GM19025 (cell line): ENCODE measurements around the gene MUC15.
"Not testable (repeated sequence)": the region's sequence is repeated elsewhere in the genome, so short reads cannot be mapped to it uniquely, and the experiment has no call there.

Source experiments
- ATAC-seq: cut with Tn5 transposase; IDR thresholded peaks from one replicate; pipeline ENCODE4 v1.9.1; 2021; ENCODE audit warnings: mild to moderate bottlenecking, low read depth, moderate library complexity; ENCODE audit not compliant: unreplicated experiment

The MUC15 gene, protein sequence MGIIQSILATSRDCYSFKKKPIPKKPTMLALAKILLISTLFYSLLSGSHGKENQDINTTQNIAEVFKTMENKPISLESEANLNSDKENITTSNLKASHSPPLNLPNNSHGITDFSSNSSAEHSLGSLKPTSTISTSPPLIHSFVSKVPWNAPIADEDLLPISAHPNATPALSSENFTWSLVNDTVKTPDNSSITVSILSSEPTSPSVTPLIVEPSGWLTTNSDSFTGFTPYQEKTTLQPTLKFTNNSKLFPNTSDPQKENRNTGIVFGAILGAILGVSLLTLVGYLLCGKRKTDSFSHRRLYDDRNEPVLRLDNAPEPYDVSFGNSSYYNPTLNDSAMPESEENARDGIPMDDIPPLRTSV

DNA sequence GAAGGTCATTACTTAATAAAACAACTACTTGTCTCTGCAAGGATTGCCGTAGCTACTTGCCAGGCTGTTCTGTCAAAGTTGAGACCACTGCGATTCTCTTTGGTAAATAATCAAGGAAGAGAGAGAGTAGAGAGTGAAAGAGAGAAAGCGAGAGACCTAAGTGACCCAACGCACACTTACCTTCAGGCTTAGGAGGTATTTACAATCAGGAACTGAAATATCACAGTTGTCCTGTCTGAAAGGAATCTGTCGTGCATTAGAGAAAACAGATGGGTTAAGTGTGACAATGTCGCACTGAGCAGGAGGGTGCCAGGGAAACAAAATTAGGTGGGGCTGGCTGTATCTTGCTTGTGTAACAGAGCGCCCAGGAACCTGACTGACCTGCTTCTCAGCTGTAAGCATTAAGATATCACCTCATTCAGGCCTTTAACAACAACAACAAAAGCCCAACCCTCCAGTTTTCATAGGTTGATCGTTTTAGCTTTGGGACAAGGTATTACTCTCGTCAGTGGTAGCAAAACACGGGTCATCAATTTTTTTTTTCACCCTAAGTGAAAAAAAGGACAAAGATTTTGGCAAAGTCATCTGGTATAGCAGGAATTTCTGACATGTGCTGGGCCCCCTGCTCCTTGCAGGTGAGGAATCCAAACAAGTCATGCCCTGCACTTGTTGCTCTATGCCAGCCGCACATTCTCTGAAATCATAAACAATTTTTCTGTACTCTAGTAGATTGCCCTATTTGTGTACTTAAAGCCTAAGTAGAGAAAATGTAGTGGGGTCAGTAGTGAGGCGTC lies at the start of gene MUC15:
Gene MUC15, minus strand, starts transcription at position 403 of the 794 bp plus-strand sequence. CDS start 5,169 bp downstream, outside the sequence.
- no peak for ATAC-seq

DNA sequence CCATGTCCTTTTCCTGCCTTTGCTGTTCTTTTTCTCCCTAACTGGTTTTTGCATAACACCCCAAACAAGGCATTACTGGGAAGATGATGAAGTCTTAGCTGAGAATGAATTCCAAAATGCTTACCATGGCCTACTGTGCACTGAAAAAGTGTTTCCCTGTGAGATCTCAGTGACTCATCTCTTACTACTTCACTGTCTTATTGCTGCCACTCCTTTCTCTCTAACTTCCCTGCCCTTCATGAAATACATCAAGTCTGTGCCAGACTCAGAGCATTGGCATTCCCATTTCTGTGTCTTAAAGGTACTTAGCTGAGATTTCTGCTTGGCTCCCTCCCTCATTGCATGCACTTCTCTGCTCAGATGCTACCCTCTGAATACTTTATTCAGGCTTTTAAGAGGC lies 49.1 kb upstream of the MUC15 start:
- ATAC-seq, result no peak

DNA sequence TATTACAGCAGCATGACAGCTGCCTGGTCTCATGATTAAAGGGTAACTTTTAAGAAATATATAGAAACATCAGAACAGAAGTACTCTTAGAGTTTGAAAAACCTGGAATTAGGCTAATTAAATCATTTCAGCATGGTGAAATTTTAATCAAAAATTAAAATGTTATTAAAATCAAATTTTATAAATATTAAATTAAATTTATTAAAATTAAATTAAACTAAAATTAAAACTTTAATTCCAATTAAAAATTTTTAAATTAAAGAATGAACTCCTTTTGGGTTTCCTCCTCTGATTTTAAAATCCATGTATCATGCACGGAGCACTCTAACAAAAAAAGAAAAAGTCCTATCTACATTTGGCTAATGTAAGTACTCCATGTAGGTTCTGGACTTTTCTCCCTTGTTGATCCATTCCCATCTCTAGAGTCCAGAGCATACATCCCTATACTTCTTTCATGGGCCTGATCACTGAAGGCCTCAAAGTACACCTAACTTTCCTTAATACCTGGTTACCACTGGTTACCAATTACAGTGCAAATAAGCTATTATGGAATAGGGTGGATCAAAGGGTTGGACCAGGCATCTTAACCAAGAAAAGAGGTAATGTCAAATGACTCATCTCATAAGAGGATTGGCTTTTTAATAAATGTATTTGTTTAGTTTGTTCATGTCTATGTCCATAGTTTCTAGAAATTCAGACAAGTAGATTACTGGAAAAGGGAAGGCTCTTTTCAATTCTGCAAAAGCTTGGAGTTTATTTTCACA lies 48.4 kb upstream of the MUC15 start:
- ATAC-seq, result no peak

DNA sequence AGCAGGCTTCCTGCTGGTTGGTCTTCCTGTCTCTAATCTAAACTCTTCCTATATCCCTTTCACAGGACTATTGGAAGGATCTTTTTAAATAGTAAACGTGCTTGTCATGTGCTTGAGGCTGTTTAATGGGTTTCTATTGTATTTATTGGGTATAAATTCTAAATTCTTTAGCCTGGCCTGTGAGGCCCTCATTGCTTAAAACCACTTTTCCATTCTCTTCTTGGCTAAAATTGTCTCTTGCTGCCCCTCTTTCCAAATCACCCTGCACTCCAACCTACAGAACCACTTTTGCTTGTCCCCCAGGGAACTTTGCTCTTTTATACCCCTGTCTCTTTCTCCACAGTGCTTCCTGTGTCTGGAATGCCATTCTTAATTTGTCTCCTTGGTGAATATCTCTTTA lies 46.4 kb upstream of the MUC15 start:
- no peak for ATAC-seq

DNA sequence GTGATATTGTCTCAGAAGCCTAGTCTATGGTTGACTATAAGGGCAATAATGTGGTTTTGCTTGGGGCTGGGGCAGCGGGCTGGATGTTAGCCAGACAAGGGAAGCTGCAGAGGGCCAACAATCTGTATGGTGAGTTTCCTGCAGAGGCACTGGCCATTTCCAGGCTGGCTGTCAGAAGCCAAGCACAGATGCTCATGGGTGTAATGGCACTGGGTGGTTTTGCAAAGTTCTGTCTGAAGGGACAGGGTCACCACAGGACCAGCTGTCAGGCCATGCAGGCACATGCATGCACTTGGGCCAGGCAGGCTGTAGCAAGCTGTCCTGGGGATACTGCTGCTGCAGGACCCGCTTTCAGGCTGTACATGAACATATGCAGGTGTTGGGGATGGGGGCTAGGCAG lies 41.7 kb upstream of the MUC15 start:
- no peak for ATAC-seq

DNA sequence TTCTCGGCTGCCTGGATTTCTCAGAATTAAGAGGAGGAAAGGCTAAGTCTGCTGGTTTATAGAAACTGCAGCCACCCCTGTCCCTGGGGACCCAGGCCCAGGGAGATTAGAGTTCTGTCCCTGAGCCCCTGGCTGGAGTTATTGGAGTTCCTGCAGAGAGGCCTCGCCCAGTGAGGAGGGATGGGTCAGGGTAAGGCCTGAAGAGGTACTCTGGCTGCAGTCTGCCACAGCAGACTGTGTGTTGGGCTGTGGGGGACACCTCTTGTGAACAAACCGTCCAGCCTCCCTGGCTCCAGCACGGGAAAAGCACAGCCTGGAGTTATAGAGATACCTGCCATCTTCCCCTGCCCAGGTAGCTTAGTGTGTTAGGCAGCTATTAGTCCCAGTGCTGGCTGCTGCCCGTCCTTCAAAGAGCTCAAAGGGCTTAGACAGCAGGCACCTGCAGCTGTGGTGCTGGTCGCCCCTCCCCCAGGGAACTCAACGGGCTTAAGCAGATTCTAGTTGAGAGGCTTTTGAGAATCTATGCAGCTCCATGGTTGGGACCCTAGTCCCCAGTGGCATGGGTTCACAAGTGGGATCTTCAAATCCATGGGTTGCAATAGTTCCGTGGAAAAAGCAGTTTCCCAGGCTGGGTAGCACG lies 36.6 kb upstream of the MUC15 start:
- peak; percentile 34 for ATAC-seq

DNA sequence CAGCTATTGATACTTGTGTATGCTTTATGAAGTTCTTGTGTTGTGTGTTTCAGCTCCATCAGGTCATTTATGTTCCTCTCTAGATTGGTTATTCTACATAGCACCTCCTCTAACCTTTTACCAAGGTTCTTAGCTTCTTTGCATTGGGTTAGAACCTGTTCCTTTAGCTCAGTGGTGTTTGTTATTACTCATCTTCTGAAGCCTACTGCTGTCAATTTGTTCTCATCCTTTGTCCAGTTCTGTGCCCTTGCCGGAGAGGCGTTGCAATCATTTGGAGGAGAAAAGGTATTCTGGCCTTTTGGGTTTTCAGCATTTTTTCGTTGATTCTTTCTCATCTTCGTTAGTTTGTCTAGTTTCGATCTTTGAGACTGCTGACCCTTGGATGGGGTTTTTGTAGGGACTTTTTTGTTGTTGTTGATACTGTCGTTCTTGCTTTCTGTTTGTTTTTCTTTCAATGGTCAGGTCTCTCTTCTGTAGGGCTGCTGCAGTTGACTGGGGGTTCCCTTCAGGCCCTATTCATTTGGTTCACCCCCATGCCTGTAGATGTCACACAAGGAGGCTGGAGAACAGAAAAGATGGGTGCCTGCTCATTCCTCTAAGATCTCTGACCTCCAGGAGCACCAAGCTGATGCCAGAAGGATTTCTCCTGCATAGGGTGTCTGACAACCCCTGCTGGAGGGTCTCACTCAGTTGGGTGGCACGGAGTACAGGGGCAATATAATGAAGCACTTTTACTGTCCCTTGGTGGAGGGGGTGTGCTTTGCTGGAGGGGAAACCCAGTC lies 35.9 kb upstream of the MUC15 start:
- ATAC-seq, result peak; percentile 57

DNA sequence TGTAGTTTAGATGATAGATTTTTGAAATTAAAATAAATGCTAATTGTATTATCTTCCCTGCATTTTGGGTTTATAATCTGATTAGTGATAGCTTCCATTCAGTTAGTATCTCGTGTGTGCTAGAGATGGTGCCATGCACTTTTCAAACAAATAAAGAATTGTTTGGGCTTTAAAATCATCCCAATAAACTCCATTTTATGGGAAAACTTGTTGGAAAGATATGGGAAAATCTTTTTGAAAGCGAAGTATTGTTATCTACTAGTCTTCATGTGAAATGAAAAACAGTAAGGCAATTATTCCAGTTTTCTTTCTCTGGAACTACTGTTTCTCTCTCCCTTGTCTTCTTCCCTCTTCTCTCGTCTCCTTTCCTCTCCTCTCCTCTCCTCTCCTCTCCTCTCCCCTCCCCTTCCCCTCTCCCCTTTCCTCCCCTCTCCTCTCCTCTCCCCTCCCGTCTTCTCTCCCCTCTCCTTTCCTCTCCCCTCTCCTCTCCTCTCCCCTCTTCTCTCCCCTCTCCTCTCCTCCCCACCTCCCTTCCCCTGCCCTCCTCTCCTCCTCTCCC lies 27.9 kb upstream of the MUC15 start:
- ATAC-seq, result no peak

DNA sequence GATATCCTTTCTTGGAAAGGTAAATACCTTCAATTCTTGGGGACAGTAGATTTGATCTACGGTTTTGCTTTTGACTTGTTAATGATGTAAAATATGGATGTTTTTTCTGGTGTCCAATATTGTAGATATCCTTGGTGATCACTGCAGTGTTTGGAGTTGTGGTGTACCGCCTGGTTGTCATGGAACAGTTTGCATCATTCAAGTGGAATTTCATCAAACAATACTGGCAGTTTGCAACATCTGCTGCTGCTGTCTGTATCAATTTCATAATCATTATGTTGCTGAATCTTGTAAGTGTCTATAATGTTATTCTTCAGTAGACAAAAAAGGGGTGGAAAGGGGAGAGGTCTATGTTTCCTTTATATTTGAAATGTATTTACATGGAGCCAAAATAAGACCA lies 27.4 kb upstream of the MUC15 start:
- ATAC-seq, result no peak

DNA sequence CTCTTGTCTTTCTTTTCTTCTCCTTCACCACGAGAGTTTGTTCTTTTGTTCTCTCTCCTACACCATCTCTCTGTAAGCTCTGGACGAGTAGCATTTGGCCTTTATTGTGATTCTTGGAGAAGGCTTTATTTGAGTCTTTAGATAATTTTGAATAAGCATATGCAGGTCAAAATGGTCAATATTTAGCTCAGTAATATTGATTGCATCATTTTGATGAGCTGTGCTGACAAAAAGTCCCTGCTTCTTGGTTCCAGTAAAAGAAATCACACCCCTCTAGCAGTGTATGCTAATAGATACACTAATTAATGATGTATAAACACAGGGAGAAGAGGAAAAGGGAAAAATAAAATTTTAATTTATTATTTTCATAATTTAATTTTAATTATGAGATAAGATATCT lies 25.8 kb upstream of the MUC15 start:
- no peak for ATAC-seq

DNA sequence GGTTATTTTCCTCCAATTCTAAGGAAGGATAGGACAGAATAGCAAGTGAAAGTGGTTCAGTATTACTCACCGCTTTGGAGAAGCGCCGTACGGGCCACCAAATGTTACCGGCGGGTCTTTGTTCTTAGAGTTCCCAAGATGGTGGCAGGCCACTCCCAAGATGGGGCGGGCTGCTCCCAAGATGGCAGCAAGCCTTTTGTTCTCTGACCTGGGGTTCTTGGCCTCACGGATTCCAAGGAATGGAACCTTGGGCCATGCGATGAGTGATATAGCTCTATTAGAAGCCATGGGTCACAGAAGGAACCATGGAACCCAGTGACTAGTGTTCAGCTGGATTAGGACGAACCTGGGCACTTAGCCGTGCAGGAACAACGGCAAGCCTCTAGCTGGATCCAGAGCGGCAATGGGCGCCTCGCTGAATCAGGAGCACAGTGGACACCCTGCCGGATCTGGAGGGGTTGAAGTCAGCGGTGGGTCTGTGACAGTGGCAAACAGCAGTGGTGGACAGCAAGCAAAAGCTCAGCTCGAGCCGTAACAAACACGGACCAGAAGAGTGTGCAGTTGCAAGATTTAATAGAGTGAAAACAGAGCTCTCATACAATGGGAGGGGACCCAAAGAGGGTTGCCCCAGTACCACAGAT lies 25.1 kb upstream of the MUC15 start:
- not testable (repeated sequence) for ATAC-seq

DNA sequence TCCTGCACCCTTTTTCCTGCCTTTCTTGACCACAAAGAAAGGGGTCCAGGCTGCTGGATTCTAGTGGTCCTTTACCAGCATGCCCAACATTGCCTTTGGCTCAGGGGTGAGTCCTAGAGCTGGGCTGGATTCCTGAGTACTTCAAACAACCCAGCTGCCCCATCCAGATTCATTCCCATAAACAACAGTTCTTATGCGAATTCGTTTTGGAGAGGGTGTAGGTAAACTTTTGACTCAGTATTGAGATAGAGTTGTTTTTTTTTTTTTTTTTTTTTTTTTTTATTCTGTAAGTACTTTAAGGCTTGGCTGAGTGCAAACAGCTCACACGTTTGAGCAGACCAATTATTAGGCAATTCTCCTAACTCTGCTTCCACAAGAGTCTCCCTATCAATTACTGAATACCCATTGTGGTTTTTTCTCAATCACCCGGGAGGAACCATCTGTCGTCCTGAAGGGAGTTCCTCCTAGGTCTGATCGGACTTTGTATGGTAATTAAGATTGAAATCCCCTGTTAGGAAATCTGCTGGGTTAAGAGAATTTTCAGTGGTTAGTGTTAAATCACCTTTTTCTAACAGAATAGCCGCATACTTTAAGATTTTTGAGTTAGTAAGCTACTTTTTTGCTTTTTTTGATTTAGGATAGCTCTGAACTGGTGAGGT lies 23.3 kb upstream of the MUC15 start:
- ATAC-seq, result not testable (repeated sequence)

DNA sequence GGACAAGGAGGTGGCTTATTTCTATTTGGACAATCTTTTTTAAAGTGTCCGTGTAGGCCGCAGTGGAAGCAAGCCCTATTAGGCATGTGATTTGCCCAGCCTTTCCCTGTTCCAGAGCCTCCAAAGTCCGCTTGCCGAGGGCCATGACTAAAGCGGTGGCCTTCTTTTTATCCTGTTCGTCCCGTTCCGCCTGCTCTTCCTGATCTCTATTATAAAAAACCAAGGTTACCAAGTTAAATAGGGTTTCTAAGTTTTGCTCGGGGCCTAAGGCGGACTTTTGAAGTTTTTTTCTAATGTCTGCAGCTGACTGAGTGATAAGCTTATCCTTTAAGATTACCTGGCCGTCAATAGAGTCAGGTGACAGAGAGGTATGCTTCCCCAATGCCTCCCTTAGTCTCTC lies 21.6 kb upstream of the MUC15 start:
- no peak for ATAC-seq

DNA sequence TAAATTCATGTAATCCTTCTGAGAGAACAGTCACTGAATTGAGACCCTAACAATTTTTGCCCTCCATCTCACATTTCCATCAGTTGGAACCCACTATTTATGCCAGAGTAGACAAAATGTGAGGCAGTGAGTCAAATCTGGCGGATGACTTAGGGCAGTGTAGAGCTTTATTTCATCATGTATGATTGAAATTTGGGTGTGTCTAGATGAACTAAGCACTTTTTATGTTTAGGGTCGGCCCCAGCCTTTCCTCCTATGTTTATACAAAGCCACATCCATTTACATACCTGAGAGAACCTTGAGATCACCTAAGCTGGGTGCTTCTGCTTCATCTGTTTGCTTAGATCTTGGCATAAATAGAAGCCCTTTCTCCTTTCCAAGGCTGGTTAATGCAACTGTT lies 15.0 kb upstream of the MUC15 start:
- ATAC-seq, result no peak

DNA sequence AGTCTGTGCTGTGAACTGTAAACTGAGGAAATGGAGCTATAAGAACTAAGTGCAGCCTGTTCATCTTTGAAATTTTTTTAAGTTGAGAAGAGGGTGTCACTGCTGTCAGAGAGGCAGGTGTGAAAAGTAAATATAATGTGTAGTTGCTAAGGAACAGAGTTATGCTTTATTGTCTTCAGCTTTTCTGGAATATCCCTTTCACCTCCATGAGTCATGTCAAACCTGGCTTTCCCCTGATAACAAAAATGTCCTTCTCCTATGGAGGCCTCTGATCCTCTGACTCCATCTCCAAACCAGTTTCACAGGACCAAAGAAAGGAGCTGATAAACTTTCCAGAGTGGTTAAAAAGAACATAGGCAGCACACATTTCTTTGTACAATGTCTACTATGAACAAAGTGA lies 12.8 kb upstream of the MUC15 start:
- ATAC-seq, result no peak

DNA sequence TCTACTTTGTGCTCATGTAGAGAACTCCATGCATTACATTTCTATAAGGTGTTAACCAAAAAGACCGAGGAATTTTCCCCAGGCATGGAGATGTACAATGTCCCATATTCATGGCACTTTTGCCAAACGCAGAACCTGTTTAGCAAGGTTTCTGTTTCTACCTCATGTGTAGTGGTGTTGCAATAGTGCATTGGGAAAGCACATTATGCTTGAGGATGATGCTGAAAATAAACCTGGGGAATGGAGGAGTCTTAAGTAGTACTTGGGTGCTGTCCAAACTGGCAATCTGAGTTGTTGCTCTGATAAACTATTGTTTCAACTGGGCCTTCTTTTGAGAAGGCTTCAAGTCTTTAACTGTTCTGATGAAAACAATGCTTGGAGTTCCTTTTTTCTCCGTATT lies 11.5 kb upstream of the MUC15 start:
- no peak for ATAC-seq

DNA sequence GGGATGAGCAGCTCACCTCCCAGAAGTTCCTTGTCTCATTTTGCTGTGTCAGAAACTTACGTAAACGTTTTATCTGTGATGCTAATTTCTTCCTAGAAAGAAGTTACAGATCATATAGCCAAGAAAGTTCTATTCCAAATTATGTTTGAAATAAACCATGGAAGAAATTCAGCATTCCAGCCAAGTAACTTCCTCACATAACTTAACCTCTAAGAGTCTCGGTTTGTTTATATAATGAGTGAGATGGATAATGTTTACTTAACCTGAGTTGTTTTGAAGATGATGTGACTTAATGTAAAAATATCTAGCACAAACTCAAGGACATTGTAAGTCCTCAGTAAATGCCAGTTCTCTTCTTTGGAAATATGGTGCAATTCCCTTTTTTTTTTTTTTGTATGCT lies 8.9 kb upstream of the MUC15 start:
- no peak for ATAC-seq

DNA sequence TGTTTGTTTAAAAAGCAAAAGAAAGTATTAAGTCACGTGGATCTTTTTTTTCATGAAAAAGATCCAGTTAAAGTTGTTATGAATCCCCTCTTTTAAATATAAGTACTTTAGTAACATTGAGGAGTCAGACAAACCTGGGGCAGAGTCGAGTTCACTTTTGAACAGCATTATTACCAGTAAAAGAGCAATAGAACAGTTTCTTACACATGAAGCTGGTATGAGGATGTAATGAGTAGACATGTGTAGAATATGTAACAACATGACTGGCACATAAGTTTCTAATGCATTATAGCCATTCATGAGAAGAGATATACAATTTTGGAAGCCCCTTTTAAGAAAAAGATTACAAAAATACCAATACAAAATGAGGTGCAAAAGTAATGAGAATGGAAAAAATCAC lies 7.6 kb upstream of the MUC15 start:
- ATAC-seq, result no peak
